HepG2 (cell line): ENCODE data around the gene RPH3AL. TPM values are rescaled to one million over a fixed set of nuclear protein-coding genes. Genes with fewer than 3 reads are reported as not detected.

Experiments used
- ATAC-seq: fragments of 200-7000 bp; cut with Tn5 transposase; 3 replicates; pipeline ENCODE4 v1.9.1; 2020; ENCODE audit warnings: mild to moderate bottlenecking, moderate library complexity
- BruUV-seq: library from RNA; stranded (reverse); fragments of 400-500 nt; replicated peaks from 2 replicates; lab custom pipeline; 2021; lab: Mats Ljungman, UMichigan
- CTCF ChIA-PET: fragments of 300-600 bp; formaldehyde crosslinking; extraction: SDS; loops from one replicate; lab custom pipeline; 2021; ENCODE audit warnings: low total read pairs, inconsistent platforms, low intra/inter-chr PET ratio; lab: Yijun Ruan, JAX
- POLR2A ChIA-PET: fragments of 350-600 bp; sonication (Branson Sonifier 250); formaldehyde crosslinking; loops from one replicate; lab custom pipeline; 2020; ENCODE audit warnings: antibody characterized with exemption, inconsistent platforms; lab: Yijun Ruan, JAX
- DNase-seq: peaks from one replicate; pipeline ENCODE4 v3.0.0-alpha.2; 2015; ENCODE audit warnings: low spot score
- FAIRE-seq: peaks from 3 replicates; lab custom pipeline; 2011; peaks lifted over from hg19 to GRCh38; lab: Jason Lieb, UNC
- H2AFZ ChIP-seq: one replicate; pipeline ENCODE4 v1.6.1; 2011; ENCODE audit warnings: low read length, inconsistent platforms
- H3K27ac ChIP-seq: fragments of 300-600 bp; 3 replicates; pipeline ENCODE4 v1.8.0; 2011; ENCODE audit warnings: mixed run types, mild to moderate bottlenecking, mixed read lengths, low read length, inconsistent platforms; ENCODE audit not compliant: insufficient read depth; ENCODE audit errors: extremely low read length
- H3K27me3 ChIP-seq, 2 experiments: fragments of 200-600 bp in 1 of 2; 2 replicates in 1 of 2; 3 replicates in 1 of 2; pipeline versions ENCODE4 v1.6.0 to v1.8.0; 2011; ENCODE audit warnings: low read length in 2 of 2, mild to moderate bottlenecking in 2 of 2, moderate library complexity in 2 of 2, inconsistent platforms in 1 of 2; ENCODE audit not compliant: insufficient read depth in 2 of 2, control insufficient read depth in 1 of 2
- H3K36me3 ChIP-seq, 2 experiments: fragments of 200-600 bp in 1 of 2; replicated peaks in 1 of 2; 2 replicates in 1 of 2; 3 replicates in 1 of 2; pipeline versions ENCODE4 v1.5.1 to v1.8.0; 2011; ENCODE audit warnings: low read length in 2 of 2, inconsistent platforms in 1 of 2; ENCODE audit not compliant: insufficient read depth in 2 of 2, control insufficient read depth in 1 of 2
- H3K4me1 ChIP-seq: 2 replicates; pipeline ENCODE4 v1.5.1; 2012; ENCODE audit warnings: low read length, inconsistent platforms; ENCODE audit not compliant: insufficient read depth
- H3K4me2 ChIP-seq: 2 replicates; pipeline ENCODE4 v1.6.0; 2011; ENCODE audit warnings: low read depth, low read length, inconsistent platforms
- H3K4me3 ChIP-seq, 3 experiments: fragments of 200-600 bp in 1 of 3; sonication (generic), shearing (Covaris generic) in 1 of 3; replicated peaks in 1 of 3; 2 replicates each; pipeline ENCODE4 v1.5.1; 2011 to 2016; ENCODE audit warnings: low read length in 3 of 3, inconsistent platforms in 2 of 3, low read depth in 2 of 3, mild to moderate bottlenecking in 2 of 3, control low read depth in 1 of 3, mixed read lengths in 1 of 3; ENCODE audit not compliant: insufficient read depth in 1 of 3
- H3K79me2 ChIP-seq: one replicate; pipeline ENCODE4 v1.6.1; 2011; ENCODE audit warnings: low read length, inconsistent platforms; ENCODE audit not compliant: insufficient read depth
- H3K9ac ChIP-seq: 2 replicates; pipeline ENCODE4 v1.6.0; 2011; ENCODE audit warnings: mild to moderate bottlenecking, low read depth, low read length, inconsistent platforms; ENCODE audit not compliant: insufficient read depth
- H3K9me3 ChIP-seq: 2 replicates; pipeline ENCODE4 v1.5.1; 2012; ENCODE audit warnings: mild to moderate bottlenecking, low read length
- H4K20me1 ChIP-seq: 2 replicates; pipeline ENCODE4 v1.6.0; 2011; ENCODE audit warnings: inconsistent platforms, mild to moderate bottlenecking, low read length, moderate library complexity; ENCODE audit not compliant: insufficient read depth
- CC2D1A ChIP-seq: sonication (generic); formaldehyde crosslinking; IDR thresholded peaks from 2 replicates; pipeline ENCODE4 v1.8.1; 2023; ENCODE audit warnings: mild to moderate bottlenecking, missing genetic modification reagents
- CERS6 ChIP-seq: sonication (generic); formaldehyde crosslinking; IDR thresholded peaks from 2 replicates; pipeline ENCODE4 v1.5.0; 2020; ENCODE audit warnings: missing genetic modification reagents
- FOXA1 ChIP-seq, 2 experiments: fragments of 450-650 bp in 1 of 2; sonication (generic) in 1 of 2; formaldehyde crosslinking in 1 of 2; IDR thresholded peaks; 2 replicates each; pipeline versions ENCODE4 v1.4.0 to v1.6.1; 2016 to 2020; ENCODE audit warnings: missing genetic modification reagents in 1 of 2
- IKZF1 ChIP-seq: fragments of 450-650 bp; IDR thresholded peaks from 2 replicates; pipeline ENCODE4 v1.7.1; 2016
- KLF12 ChIP-seq: sonication (generic); formaldehyde crosslinking; IDR thresholded peaks from 2 replicates; pipeline ENCODE4 v1.4.0; 2020; ENCODE audit warnings: missing genetic modification reagents, borderline replicate concordance
- RXRB ChIP-seq: IDR thresholded peaks from 2 replicates; pipeline ENCODE4 v1.6.1; 2016; ENCODE audit warnings: borderline replicate concordance, missing genetic modification reagents, missing compliant biosample characterization
- YY1 ChIP-seq: IDR thresholded peaks from 2 replicates; pipeline ENCODE4 v1.6.1; 2011; ENCODE audit warnings: low read length, low read depth, moderate library complexity, mild to moderate bottlenecking; ENCODE audit not compliant: insufficient read depth, insufficient replicate concordance
- ZNF446 ChIP-seq: sonication (generic); formaldehyde crosslinking; IDR thresholded peaks from 2 replicates; pipeline ENCODE4 v1.5.0; 2020; ENCODE audit warnings: mild to moderate bottlenecking, missing genetic modification reagents
- ZNF670 ChIP-seq: sonication (generic); formaldehyde crosslinking; IDR thresholded peaks from 2 replicates; pipeline ENCODE4 v1.8.0; 2022; ENCODE audit warnings: mild to moderate bottlenecking, missing genetic modification reagents, borderline replicate concordance
- WGBS: methylation state at CpG from one replicate; pipeline ENCODE4 v1.1.6; 2017; ENCODE audit warnings: low lambda C conversion rate; 5-methylcytosine and 5-hydroxymethylcytosine counted together
- in situ Hi-C: cut with HindIII; loops from 2 replicates; pipeline ENCODE4 v1.10.0; 2017; ENCODE audit warnings: low pct_unique_long_range_greater_than_20kb; ENCODE audit not compliant: extremely low pct_ligation_motif_present
- intact Hi-C: fragments of 100-400 bp; cut with micrococcal nuclease; formaldehyde crosslinking; loops from one replicate; pipeline ENCODE4 v1.10.0; 2022; ENCODE audit not compliant: unreplicated experiment
- polyA plus RNA-seq, 8 experiments: library from polyadenylated mRNA; depleted of rRNA in 3 of 8; stranded (reverse) in 7 of 8; unstranded in 1 of 8; fragments of >200 nt; fragmentation: Illumina TruSeq in 4 of 8; extraction: Trizol in 4 of 8; gene quantifications; 2 replicates each; pipeline versions ENCODE4 v1.2.1 to v1.2.3, GENCODE V29; 2011 to 2016; ENCODE audit warnings: low read depth in 4 of 8, missing spikeins in 1 of 8, mixed read lengths in 1 of 8; ENCODE audit not compliant: insufficient read depth in 1 of 8
- total RNA-seq, 5 experiments: library from RNA; depleted of rRNA; stranded (reverse); fragments of >200 nt; fragmentation: Illumina TruSeq; extraction: Trizol; gene quantifications; 2 replicates each; pipeline ENCODE4 v1.2.3, GENCODE V29; 2016; ENCODE audit warnings: low read depth in 1 of 5
- TF ChIP-seq, protein P1 (sequence below): sonication (generic); formaldehyde crosslinking; IDR thresholded peaks from 2 replicates; pipeline ENCODE4 v1.8.1; 2022; ENCODE audit warnings: mild to moderate bottlenecking, missing genetic modification reagents
- TF ChIP-seq, protein P2 (sequence below): sonication (generic); formaldehyde crosslinking; IDR thresholded peaks from 2 replicates; pipeline ENCODE4 v1.8.1; 2023; ENCODE audit warnings: missing genetic modification reagents, mild to moderate bottlenecking, borderline replicate concordance
- TF ChIP-seq, protein P3 (sequence below): IDR thresholded peaks from 2 replicates; pipeline ENCODE4 v1.6.1; 2012; ENCODE audit warnings: low read depth, low read length, improper control_type of control experiment

Gene RPH3AL
- total and polyA plus RNA-seq, 2 of the 13 experiments (the other 11 are each of a cell fraction or from before 2014, with no cell fraction given), result 7.8 to 16.4 TPM

DNA sequence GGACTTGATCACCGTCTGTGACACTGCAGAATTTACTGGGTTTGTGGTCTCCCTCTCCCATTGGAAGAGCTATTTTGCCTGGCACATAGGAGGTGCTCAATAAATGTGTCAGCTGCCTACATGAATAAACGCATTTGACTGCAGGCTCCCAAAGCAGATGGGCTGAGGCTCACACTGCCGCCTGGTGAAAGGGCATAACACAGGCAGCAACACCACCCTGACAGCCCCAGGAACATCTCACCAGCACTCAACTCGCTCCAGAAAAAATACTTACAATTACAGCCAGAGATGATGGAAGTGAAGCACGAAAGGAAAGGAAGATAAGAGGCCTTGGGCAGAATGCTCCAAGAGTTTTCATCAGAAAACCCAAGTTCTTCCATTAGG is 73.9 kb downstream of the RPH3AL start (continued):
- TF ChIP-seq CERS6, result no peak

GRCh38 chr17:278055-278675 is 74.4 kb downstream of the RPH3AL start:
- Histone ChIP-seq H3K79me2 (no peaks in the 10 kb centered on the region), H3K4me3 (no peak overlapping the region), H3K27me3 (no peaks in the 10 kb centered on the region), H4K20me1 (0 out of 2 replicates have a peak, but pooled peaks cover 3% of the 10 kb centered on the region), H3K36me3 (peaks cover 8 to 10% of the 10 kb centered on the region in 2 experiments; a peak in 3 of 5 replicates), H3K4me2 (no peak overlapping the region), H3K9ac (no peak overlapping the region), H3K27ac (no peak overlapping the region), H3K4me1 (peaks cover 12% of the 10 kb centered on the region), H3K9me3 (no peaks in the 10 kb centered on the region), H2AFZ (no peak overlapping the region)
- intact Hi-C loops, result no loop called here
- POLR2A ChIA-PET, result no interaction called here
- FAIRE-seq (no peak), DNase-seq (no peak), ATAC-seq (no peak)
- BruUV-seq, result no TSS peak
- TF ChIP-seq, protein P1, sequence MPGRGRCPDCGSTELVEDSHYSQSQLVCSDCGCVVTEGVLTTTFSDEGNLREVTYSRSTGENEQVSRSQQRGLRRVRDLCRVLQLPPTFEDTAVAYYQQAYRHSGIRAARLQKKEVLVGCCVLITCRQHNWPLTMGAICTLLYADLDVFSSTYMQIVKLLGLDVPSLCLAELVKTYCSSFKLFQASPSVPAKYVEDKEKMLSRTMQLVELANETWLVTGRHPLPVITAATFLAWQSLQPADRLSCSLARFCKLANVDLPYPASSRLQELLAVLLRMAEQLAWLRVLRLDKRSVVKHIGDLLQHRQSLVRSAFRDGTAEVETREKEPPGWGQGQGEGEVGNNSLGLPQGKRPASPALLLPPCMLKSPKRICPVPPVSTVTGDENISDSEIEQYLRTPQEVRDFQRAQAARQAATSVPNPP (CRISPR knock-in tag), result no peak
- in situ Hi-C loops, result no loop called here
- 90% methylated on average over 12 of the region's 12 CpGs for WGBS
- CTCF ChIA-PET, result no interaction called here

GRCh38 chr17:274902-275301 is 77.7 kb downstream of the RPH3AL start:
- WGBS, result 95% methylated on average over 5 of the region's 5 CpGs
- Histone ChIP-seq H3K27me3 (no peaks in the 10 kb centered on the region), H3K4me1 (no peaks in the 10 kb centered on the region), H3K36me3 (peaks cover 1 to 3% of the 10 kb centered on the region in 2 experiments; a peak in 3 of 5 replicates), H3K4me2 (no peak overlapping the region), H3K4me3 (no peak overlapping the region), H3K9me3 (no peaks in the 10 kb centered on the region), H4K20me1 (0 out of 2 replicates have a peak, but pooled peaks cover 3% of the 10 kb centered on the region), H3K27ac (no peak overlapping the region), H2AFZ (no peak overlapping the region), H3K9ac (no peak overlapping the region), H3K79me2 (no peaks in the 10 kb centered on the region)
- no peak for FAIRE-seq
- in situ Hi-C loops, result no loop called here
- POLR2A ChIA-PET, result no interaction called here
- ATAC-seq, result no peak
- BruUV-seq, result no TSS peak
- DNase-seq, result no peak
- CTCF ChIA-PET, result no interaction called here
- intact Hi-C loops, result no loop called here
- no peak for TF ChIP-seq RXRB (CRISPR knock-in tag)
- TF ChIP-seq FOXA1 (IDR thresholded peaks at IDR 0.05), result no peak
- TF ChIP-seq FOXA1 (CRISPR knock-in tag; IDR thresholded peaks at IDR 0.05), result no peak
- TF ChIP-seq KLF12 (CRISPR knock-in tag), result no peak
- TF ChIP-seq, protein P2, sequence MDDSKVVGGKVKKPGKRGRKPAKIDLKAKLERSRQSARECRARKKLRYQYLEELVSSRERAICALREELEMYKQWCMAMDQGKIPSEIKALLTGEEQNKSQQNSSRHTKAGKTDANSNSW (CRISPR knock-in tag), result no peak
- TF ChIP-seq IKZF1, result no peak
- no peak for TF ChIP-seq CC2D1A (CRISPR knock-in tag)
- no peak for TF ChIP-seq ZNF670 (CRISPR knock-in tag)
- TF ChIP-seq YY1, result no peak
- TF ChIP-seq ZNF446, result no peak
- TF ChIP-seq, protein P3, sequence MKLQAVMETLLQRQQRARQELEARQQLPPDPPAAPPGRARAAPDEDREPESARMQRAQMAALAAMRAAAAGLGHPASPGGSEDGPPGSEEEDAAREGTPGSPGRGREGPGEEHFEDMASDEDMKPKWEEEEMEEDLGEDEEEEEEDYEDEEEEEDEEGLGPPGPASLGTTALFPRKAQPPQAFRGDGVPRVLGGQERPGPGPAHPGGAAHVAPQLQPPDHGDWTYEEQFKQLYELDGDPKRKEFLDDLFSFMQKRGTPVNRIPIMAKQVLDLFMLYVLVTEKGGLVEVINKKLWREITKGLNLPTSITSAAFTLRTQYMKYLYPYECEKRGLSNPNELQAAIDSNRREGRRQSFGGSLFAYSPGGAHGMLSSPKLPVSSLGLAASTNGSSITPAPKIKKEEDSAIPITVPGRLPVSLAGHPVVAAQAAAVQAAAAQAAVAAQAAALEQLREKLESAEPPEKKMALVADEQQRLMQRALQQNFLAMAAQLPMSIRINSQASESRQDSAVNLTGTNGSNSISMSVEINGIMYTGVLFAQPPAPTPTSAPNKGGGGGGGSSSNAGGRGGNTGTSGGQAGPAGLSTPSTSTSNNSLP, result no peak
